RWPE2 (cell line): ENCODE results near the gene CENPO.

Experiments
- ATAC-seq: fragments of 200-7000 bp; cut with Tn5 transposase; 3 replicates; pipeline ENCODE4 v1.9.1; 2021; ENCODE audit warnings: low read depth
- DNase-seq: peaks from one replicate; pipeline ENCODE4 v3.0.0-alpha.2; 2020; ENCODE audit warnings: low spot score
- H3K27ac ChIP-seq: fragments of 450-650 bp; 2 replicates; pipeline ENCODE4 v1.5.1; 2017; ENCODE audit warnings: mild to moderate bottlenecking; ENCODE audit not compliant: poor library complexity, severe bottlenecking
- H3K27me3 ChIP-seq: fragments of 250-450 bp; sonication (Bioruptor Pico); 2 replicates; pipeline ENCODE4 v1.5.1; 2021; ENCODE audit warnings: mild to moderate bottlenecking, moderate library complexity; ENCODE audit not compliant: insufficient read depth, poor library complexity, severe bottlenecking
- H3K36me3 ChIP-seq: fragments of 250-450 bp; sonication (Bioruptor Pico); 2 replicates; pipeline ENCODE4 v1.5.1; 2020; ENCODE audit warnings: low read depth, mild to moderate bottlenecking, moderate library complexity
- H3K4me1 ChIP-seq: fragments of 250-450 bp; sonication (Bioruptor Pico); 2 replicates; pipeline ENCODE4 v1.5.1; 2021; ENCODE audit warnings: mild to moderate bottlenecking, moderate library complexity; ENCODE audit not compliant: insufficient read depth, poor library complexity, severe bottlenecking
- H3K4me3 ChIP-seq: fragments of 250-450 bp; sonication (Bioruptor Pico); 2 replicates; pipeline ENCODE4 v1.5.1; 2021; ENCODE audit warnings: mild to moderate bottlenecking, moderate library complexity; ENCODE audit not compliant: severe bottlenecking
- H3K9me3 ChIP-seq: fragments of 250-450 bp; sonication (Bioruptor Pico); 2 replicates; pipeline ENCODE4 v1.5.1; 2021; ENCODE audit warnings: mild to moderate bottlenecking, moderate library complexity; ENCODE audit not compliant: severe bottlenecking
- CTCF ChIP-seq: fragments of 450-650 bp; IDR thresholded peaks from one replicate; pipeline ENCODE4 v1.5.1; 2017; ENCODE audit warnings: mild to moderate bottlenecking, moderate library complexity; ENCODE audit not compliant: poor library complexity, severe bottlenecking

Gene CENPO

GRCh38 chr2:24836706-24837105 is 43.5 kb downstream of the CENPO start:
- H3K27ac ChIP-seq: no peak overlapping the region
- DNase-seq: no peak
- TF ChIP-seq CTCF: no peak
- H3K9me3 ChIP-seq: no peaks in the 10 kb centered on the region
- H3K36me3 ChIP-seq: peaks cover 23% of the 10 kb centered on the region
- no peak for ATAC-seq
- H3K4me1 ChIP-seq: no peaks in the 10 kb centered on the region
- no peak overlapping the region for H3K4me3 ChIP-seq
- H3K27me3 ChIP-seq: no peaks in the 10 kb centered on the region

GRCh38 chr2:24837996-24838513 is 44.8 kb downstream of the CENPO start:
- DNase-seq (no peak), ATAC-seq (no peak)
- Histone ChIP-seq H3K27ac (no peak overlapping the region), H3K36me3 (peaks cover 23% of the 10 kb centered on the region), H3K4me1 (no peaks in the 10 kb centered on the region), H3K27me3 (no peaks in the 10 kb centered on the region), H3K9me3 (no peaks in the 10 kb centered on the region), H3K4me3 (no peak overlapping the region)
- TF ChIP-seq CTCF: no peak

GRCh38 chr2:24838541-24838940 is 45.3 kb downstream of the CENPO start:
- no peaks in the 10 kb centered on the region for H3K27me3 ChIP-seq
- H3K9me3 ChIP-seq: no peaks in the 10 kb centered on the region
- DNase-seq (no peak), ATAC-seq (no peak)
- no peak overlapping the region for H3K27ac ChIP-seq
- no peak overlapping the region for H3K4me3 ChIP-seq
- H3K36me3 ChIP-seq: peaks cover 23% of the 10 kb centered on the region
- no peaks in the 10 kb centered on the region for H3K4me1 ChIP-seq
- no peak for TF ChIP-seq CTCF

GRCh38 chr2:24839729-24840128 is 46.5 kb downstream of the CENPO start:
- no peak for TF ChIP-seq CTCF
- ATAC-seq (no peak), DNase-seq (no peak)
- Histone ChIP-seq H3K27ac (no peak overlapping the region), H3K27me3 (no peaks in the 10 kb centered on the region), H3K4me1 (no peaks in the 10 kb centered on the region), H3K9me3 (no peaks in the 10 kb centered on the region), H3K4me3 (no peak overlapping the region), H3K36me3 (peaks cover 23% of the 10 kb centered on the region)

- H3K27me3 ChIP-seq: no peaks in the 10 kb centered on the region
- H3K27ac ChIP-seq: no peak overlapping the region
- no peaks in the 10 kb centered on the region for H3K4me1 ChIP-seq
- H3K9me3 ChIP-seq: no peaks in the 10 kb centered on the region
- DNase-seq (no peak), ATAC-seq (no peak)
- TF ChIP-seq CTCF: no peak
- peaks cover 23% of the 10 kb centered on the region for H3K36me3 ChIP-seq
- no peak overlapping the region for H3K4me3 ChIP-seq
These were observed 47.1 kb downstream of the CENPO start for GRCh38 chr2:24840164-24840869.
